ENCODE data around the gene CALHM1. TPM values are rescaled to one million over a fixed set of nuclear protein-coding genes. Genes with fewer than 3 reads are reported as not detected.

The CALHM1 gene
- total and polyA plus RNA-seq, 2 of the 13 experiments (the other 11 are each of a cell fraction or from before 2014, with no cell fraction given), result 0.04 TPM; not detected in 1

DNA sequence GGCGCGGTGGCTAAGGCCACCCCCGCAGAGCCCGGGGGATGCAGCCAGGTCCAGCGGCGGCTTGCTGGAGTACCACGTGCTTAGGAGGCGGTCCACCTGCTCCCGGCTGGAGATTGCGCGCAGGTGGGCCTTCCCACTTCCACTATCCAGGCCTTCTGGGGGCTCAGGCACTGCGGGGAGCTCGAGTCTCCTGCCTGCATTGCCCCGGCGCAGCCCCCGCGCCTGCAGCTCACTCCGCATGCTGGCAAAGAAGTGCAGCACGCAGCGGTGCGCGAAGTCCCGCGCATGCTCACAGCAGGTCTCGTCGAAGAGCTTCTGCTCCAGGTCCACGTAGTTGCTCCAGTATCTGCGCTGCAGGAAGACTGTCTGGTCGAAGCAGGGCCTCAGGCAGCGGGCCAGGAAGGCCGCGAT lies 14.6 kb upstream of the CALHM1 start:
- no peak for DNase-seq (ENCODE audit: low spot score)
- no peak overlapping the region for H2AFZ ChIP-seq (ENCODE audit: low read length)

More for the DNA sequence above, 14.6 kb upstream of the CALHM1 start:
- in situ Hi-C loops (cut with HindIII; ENCODE audit: extremely low pct_ligation_motif_present, low pct_unique_long_range_greater_than_20kb), result no loop called here
- TF ChIP-seq ZNF564 (CRISPR knock-in tag; IDR thresholded peaks at IDR 0.05), result no peak
- no peak for TF ChIP-seq CEBPG (CRISPR knock-in tag; IDR thresholded peaks at IDR 0.05)
- no peak for TF ChIP-seq TOPORS (CRISPR knock-in tag; IDR thresholded peaks at IDR 0.05)
- no peak for TF ChIP-seq RORA (CRISPR knock-in tag; IDR thresholded peaks at IDR 0.05)
- no peak for TF ChIP-seq SIN3B (IDR thresholded peaks at IDR 0.05; ENCODE audit: low read length)
- TF ChIP-seq THYN1 (CRISPR knock-in tag; IDR thresholded peaks at IDR 0.05; ENCODE audit: borderline replicate concordance, low read depth), result no peak
- no peak for TF ChIP-seq CBX1 (IDR thresholded peaks at IDR 0.05; ENCODE audit: low read depth)
- TF ChIP-seq GZF1 (CRISPR knock-in tag; IDR thresholded peaks at IDR 0.05), result no peak
- no peak for TF ChIP-seq NONO (IDR thresholded peaks at IDR 0.05)
- TF ChIP-seq NONO (CRISPR knock-in tag; conservative IDR thresholded peaks at IDR 0.05), result no peak
- no peak for TF ChIP-seq ATRX (CRISPR knock-in tag; IDR thresholded peaks at IDR 0.05; ENCODE audit: borderline replicate concordance)
- TF ChIP-seq, protein P1, sequence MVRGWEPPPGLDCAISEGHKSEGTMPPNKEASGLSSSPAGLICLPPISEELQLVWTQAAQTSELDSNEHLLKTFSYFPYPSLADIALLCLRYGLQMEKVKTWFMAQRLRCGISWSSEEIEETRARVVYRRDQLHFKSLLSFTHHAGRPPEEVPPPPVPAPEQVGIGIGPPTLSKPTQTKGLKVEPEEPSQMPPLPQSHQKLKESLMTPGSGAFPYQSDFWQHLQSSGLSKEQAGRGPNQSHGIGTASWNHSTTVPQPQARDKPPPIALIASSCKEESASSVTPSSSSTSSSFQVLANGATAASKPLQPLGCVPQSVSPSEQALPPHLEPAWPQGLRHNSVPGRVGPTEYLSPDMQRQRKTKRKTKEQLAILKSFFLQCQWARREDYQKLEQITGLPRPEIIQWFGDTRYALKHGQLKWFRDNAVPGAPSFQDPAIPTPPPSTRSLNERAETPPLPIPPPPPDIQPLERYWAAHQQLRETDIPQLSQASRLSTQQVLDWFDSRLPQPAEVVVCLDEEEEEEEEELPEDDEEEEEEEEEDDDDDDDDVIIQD (CRISPR knock-in tag; IDR thresholded peaks at IDR 0.05; ENCODE audit: low read depth), result no peak
- no peak for TF ChIP-seq ATAD3A (CRISPR knock-in tag; IDR thresholded peaks at IDR 0.05)
- no peak for TF ChIP-seq GABPB1 (CRISPR knock-in tag; IDR thresholded peaks at IDR 0.05)
- TF ChIP-seq, protein P2, sequence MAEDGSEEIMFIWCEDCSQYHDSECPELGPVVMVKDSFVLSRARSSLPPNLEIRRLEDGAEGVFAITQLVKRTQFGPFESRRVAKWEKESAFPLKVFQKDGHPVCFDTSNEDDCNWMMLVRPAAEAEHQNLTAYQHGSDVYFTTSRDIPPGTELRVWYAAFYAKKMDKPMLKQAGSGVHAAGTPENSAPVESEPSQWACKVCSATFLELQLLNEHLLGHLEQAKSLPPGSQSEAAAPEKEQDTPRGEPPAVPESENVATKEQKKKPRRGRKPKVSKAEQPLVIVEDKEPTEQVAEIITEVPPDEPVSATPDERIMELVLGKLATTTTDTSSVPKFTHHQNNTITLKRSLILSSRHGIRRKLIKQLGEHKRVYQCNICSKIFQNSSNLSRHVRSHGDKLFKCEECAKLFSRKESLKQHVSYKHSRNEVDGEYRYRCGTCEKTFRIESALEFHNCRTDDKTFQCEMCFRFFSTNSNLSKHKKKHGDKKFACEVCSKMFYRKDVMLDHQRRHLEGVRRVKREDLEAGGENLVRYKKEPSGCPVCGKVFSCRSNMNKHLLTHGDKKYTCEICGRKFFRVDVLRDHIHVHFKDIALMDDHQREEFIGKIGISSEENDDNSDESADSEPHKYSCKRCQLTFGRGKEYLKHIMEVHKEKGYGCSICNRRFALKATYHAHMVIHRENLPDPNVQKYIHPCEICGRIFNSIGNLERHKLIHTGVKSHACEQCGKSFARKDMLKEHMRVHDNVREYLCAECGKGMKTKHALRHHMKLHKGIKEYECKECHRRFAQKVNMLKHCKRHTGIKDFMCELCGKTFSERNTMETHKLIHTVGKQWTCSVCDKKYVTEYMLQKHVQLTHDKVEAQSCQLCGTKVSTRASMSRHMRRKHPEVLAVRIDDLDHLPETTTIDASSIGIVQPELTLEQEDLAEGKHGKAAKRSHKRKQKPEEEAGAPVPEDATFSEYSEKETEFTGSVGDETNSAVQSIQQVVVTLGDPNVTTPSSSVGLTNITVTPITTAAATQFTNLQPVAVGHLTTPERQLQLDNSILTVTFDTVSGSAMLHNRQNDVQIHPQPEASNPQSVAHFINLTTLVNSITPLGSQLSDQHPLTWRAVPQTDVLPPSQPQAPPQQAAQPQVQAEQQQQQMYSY (CRISPR knock-in tag; IDR thresholded peaks at IDR 0.05), result no peak
- TF ChIP-seq ZMAT3 (CRISPR knock-in tag; conservative IDR thresholded peaks at IDR 0.05), result no peak
- no peak for TF ChIP-seq ZNF501 (CRISPR knock-in tag; IDR thresholded peaks at IDR 0.05)
- no peak for TF ChIP-seq ZNF775 (CRISPR knock-in tag; IDR thresholded peaks at IDR 0.05; ENCODE audit: borderline replicate concordance)
- no peak for TF ChIP-seq ZC3H13 (CRISPR knock-in tag; IDR thresholded peaks at IDR 0.05)
- TF ChIP-seq, protein P3, sequence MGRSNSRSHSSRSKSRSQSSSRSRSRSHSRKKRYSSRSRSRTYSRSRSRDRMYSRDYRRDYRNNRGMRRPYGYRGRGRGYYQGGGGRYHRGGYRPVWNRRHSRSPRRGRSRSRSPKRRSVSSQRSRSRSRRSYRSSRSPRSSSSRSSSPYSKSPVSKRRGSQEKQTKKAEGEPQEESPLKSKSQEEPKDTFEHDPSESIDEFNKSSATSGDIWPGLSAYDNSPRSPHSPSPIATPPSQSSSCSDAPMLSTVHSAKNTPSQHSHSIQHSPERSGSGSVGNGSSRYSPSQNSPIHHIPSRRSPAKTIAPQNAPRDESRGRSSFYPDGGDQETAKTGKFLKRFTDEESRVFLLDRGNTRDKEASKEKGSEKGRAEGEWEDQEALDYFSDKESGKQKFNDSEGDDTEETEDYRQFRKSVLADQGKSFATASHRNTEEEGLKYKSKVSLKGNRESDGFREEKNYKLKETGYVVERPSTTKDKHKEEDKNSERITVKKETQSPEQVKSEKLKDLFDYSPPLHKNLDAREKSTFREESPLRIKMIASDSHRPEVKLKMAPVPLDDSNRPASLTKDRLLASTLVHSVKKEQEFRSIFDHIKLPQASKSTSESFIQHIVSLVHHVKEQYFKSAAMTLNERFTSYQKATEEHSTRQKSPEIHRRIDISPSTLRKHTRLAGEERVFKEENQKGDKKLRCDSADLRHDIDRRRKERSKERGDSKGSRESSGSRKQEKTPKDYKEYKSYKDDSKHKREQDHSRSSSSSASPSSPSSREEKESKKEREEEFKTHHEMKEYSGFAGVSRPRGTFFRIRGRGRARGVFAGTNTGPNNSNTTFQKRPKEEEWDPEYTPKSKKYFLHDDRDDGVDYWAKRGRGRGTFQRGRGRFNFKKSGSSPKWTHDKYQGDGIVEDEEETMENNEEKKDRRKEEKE (IDR thresholded peaks at IDR 0.05), result no peak
- Histone ChIP-seq H4K20me1 (ENCODE audit: insufficient read depth, low read length) (no peaks in the 10 kb centered on the region), H3K27ac (ENCODE audit: extremely low read length, insufficient read depth, low read length) (no peak overlapping the region), H3K36me3 (replicated peaks in 1 of 2; ENCODE audit: control insufficient read depth in 1 of 2, insufficient read depth in 2 of 2, low read length in 2 of 2) (no peaks in the 10 kb centered on the region), H3K9ac (ENCODE audit: insufficient read depth, low read depth, low read length) (no peak overlapping the region), H3K4me1 (ENCODE audit: insufficient read depth, low read length) (peaks cover 23% of the 10 kb centered on the region), H3K27me3 (ENCODE audit: control insufficient read depth in 1 of 2, insufficient read depth in 2 of 2, low read length in 2 of 2) (peaks cover 3 to 33% of the 10 kb centered on the region in 2 experiments; a peak in 3 of 5 replicates), H3K9me3 (ENCODE audit: low read length) (no peaks in the 10 kb centered on the region), H3K4me2 (ENCODE audit: low read depth, low read length) (no peak overlapping the region), H3K79me2 (ENCODE audit: insufficient read depth, low read length) (no peaks in the 10 kb centered on the region), H3K4me3 (replicated peaks in 1 of 3; ENCODE audit: insufficient read depth in 1 of 3, low read depth in 2 of 3, low read length in 3 of 3) (no peak overlapping the region)
- BruUV-seq (replicated peaks), result no TSS peak
- 39% methylated on average over 4 of the region's 32 CpGs for WGBS (ENCODE audit: low lambda C conversion rate)
- ChIA-PET CTCF (ENCODE audit: low intra/inter-chr PET ratio, low total read pairs) (no interaction called here), POLR2A (no interaction called here)
- FAIRE-seq (no peak), ATAC-seq (no peak)
- intact Hi-C loops (cut with micrococcal nuclease; ENCODE audit: unreplicated experiment), result no loop called here

Data from HepG2 (cell line).